SK-N-SH (cell line): Measurements from ENCODE around the gene SELENOK.

Source experiments
- ELF1 ChIP-seq: IDR thresholded peaks from 2 replicates; pipeline ENCODE4 v1.4.0; 2012
- EP300 ChIP-seq, 2 experiments: IDR thresholded peaks; 2 replicates each; pipeline versions ENCODE4 v1.4.0 to v1.6.1; 2012; ENCODE audit warnings: borderline replicate concordance in 1 of 2, low read depth in 1 of 2, low read length in 1 of 2
- EZH2phosphoT487 ChIP-seq: fragments of 200-600 bp; sonication (generic); IDR thresholded peaks from 2 replicates; pipeline ENCODE4 v1.6.1; 2017; ENCODE audit warnings: low read depth, mixed run types, mild to moderate bottlenecking, antibody characterized with exemption, moderate library complexity, borderline replicate concordance
- FOXM1 ChIP-seq: IDR thresholded peaks from 2 replicates; pipeline ENCODE4 v1.4.0; 2012; ENCODE audit warnings: low read depth, mild to moderate bottlenecking
- JUND ChIP-seq: IDR thresholded peaks from 2 replicates; pipeline ENCODE4 v1.4.0; 2012
- MXI1 ChIP-seq: IDR thresholded peaks from 2 replicates; pipeline ENCODE4 v1.6.1; 2012; ENCODE audit warnings: mild to moderate bottlenecking, low read depth, low read length, improper control_type of control experiment
- POLR2AphosphoS5 ChIP-seq: IDR thresholded peaks from 2 replicates; pipeline ENCODE4 v1.6.1; 2012; ENCODE audit warnings: low read depth, low read length
- REST ChIP-seq: IDR thresholded peaks from 2 replicates; pipeline ENCODE4 v1.6.1; 2012; ENCODE audit warnings: mild to moderate bottlenecking, low read depth, low read length, moderate library complexity
- SIN3A ChIP-seq: IDR thresholded peaks from 2 replicates; pipeline ENCODE4 v1.6.1; 2012; ENCODE audit warnings: low read depth, mild to moderate bottlenecking, low read length, moderate library complexity, borderline replicate concordance
- SMC3 ChIP-seq: IDR thresholded peaks from 2 replicates; pipeline ENCODE4 v1.6.1; 2012; ENCODE audit warnings: low read depth, low read length, improper control_type of control experiment
- YY1 ChIP-seq: IDR thresholded peaks from 2 replicates; pipeline ENCODE4 v1.4.0; 2012; ENCODE audit warnings: low read depth, mild to moderate bottlenecking
- ZBTB33 ChIP-seq: IDR thresholded peaks from 2 replicates; pipeline ENCODE4 v1.4.0; 2012; ENCODE audit warnings: low read depth, borderline replicate concordance
- TF ChIP-seq, protein P1 (sequence below): fragments of 200-600 bp; sonication (generic); IDR thresholded peaks from 2 replicates; pipeline ENCODE4 v1.6.1; 2017; ENCODE audit warnings: antibody characterized with exemption, mild to moderate bottlenecking, moderate library complexity

GRCh38 chr3:53846134-53846850 is 45.4 kb downstream of the SELENOK start, which contains the start of the genes CHDH and IL17RB:
- TF ChIP-seq JUND (no peak), SIN3A (no peak), POLR2AphosphoS5 (no peak), EZH2phosphoT487 (no peak), REST (no peak), MXI1 (no peak), ZBTB33 (no peak), YY1 (no peak), ELF1 (no peak), EP300 (IDR thresholded peaks at IDR 0.05; ENCODE audit: borderline replicate concordance in 1 of 2, low read depth in 1 of 2, low read length in 1 of 2) (no peak), FOXM1 (no peak), SMC3 (no peak)
- TF ChIP-seq, protein P1, sequence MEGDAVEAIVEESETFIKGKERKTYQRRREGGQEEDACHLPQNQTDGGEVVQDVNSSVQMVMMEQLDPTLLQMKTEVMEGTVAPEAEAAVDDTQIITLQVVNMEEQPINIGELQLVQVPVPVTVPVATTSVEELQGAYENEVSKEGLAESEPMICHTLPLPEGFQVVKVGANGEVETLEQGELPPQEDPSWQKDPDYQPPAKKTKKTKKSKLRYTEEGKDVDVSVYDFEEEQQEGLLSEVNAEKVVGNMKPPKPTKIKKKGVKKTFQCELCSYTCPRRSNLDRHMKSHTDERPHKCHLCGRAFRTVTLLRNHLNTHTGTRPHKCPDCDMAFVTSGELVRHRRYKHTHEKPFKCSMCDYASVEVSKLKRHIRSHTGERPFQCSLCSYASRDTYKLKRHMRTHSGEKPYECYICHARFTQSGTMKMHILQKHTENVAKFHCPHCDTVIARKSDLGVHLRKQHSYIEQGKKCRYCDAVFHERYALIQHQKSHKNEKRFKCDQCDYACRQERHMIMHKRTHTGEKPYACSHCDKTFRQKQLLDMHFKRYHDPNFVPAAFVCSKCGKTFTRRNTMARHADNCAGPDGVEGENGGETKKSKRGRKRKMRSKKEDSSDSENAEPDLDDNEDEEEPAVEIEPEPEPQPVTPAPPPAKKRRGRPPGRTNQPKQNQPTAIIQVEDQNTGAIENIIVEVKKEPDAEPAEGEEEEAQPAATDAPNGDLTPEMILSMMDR, result no peak
